Effector memory CD8-positive, alpha-beta T cell (primary cell): ENCODE measurements around the gene COMP.

ENCODE experiments used
- ATAC-seq: fragments of 150-1000 bp; cut with Tn5 transposase; replicated peaks from 2 replicates; pipeline ENCODE4 v1.10.0; 2021; ENCODE audit warnings: mild to moderate bottlenecking, moderate library complexity
- DNase-seq, 3 experiments: peaks; one replicate each; pipeline ENCODE4 v3.0.0; 2021
- H3K27ac Mint-ChIP-seq, 2 donors: one replicate each; pipeline ENCODE4 v1.8.0; 2022; ENCODE audit warnings: mild to moderate bottlenecking in 2 of 2, mixed read lengths in 2 of 2, moderate library complexity in 2 of 2
- H3K27me3 Mint-ChIP-seq, 2 donors: one replicate each; pipeline ENCODE4 v1.8.0; 2022; ENCODE audit warnings: mixed read lengths in 2 of 2
- H3K36me3 Mint-ChIP-seq: one replicate; pipeline ENCODE4 v1.8.0; 2022; ENCODE audit warnings: mild to moderate bottlenecking, moderate library complexity, mixed read lengths; ENCODE audit not compliant: insufficient read depth
- H3K4me1 Mint-ChIP-seq, 2 donors: one replicate each; pipeline ENCODE4 v1.8.0; 2022; ENCODE audit warnings: low read depth in 2 of 2, mixed read lengths in 2 of 2
- H3K4me3 Mint-ChIP-seq, 2 donors: one replicate each; pipeline ENCODE4 v1.8.0; 2022; ENCODE audit warnings: mild to moderate bottlenecking in 2 of 2, mixed read lengths in 2 of 2, moderate library complexity in 2 of 2
- H3K9me3 Mint-ChIP-seq, 2 donors: one replicate each; pipeline ENCODE4 v1.8.0; 2022; ENCODE audit warnings: mixed read lengths in 2 of 2

COMP gene

DNA sequence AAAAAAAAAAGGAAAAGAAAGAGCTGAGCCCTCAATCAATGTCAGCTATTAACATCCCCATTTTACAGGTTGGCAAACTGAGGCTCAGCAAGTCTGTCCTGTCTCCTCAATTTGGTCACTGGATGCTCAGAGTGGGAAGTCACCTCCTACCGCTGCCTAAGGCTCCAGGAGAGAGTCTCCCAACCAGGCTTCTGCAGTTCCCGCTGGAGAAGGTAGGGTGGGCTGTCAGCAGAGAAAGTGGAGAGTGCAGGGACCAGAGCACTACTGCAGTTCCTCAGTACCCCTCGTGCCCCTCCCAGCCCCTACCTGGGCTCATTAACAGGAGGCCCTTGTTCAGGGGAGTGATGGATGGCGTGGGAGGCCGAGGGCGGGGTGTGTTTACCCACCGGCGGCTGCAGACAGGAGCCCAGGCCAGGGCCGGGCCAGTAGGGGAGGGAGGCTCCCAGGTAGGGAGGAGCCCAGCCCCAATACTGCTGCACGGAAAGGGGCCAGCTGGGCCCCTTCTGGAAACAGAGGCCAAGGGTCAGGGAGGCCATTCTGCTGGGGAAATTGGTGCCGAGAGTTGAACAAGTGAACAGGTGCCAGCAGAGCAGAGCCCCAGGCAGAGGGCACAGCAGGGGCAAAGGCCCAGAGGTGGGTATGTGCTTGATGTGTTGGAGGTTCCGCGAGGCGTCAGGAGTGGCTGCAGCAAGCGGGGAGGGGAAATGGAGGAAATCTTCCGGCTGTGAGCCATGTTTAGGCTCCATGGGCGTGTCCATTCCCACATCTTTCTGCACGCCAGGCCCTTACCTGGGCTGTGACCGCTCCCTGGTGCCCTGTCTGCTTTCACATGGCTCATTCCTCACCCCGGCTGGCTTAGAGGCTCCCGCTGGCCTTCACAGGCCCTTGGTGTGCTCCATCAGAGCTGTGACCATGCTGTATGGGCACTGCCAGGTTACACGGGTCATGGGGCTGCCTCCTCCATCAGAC lies 7.6 kb upstream of the COMP start:
- no peaks in the 10 kb centered on the region for H3K9me3 Mint-ChIP-seq
- no peak overlapping the region for H3K4me3 Mint-ChIP-seq
- no peaks in the 10 kb centered on the region for H3K36me3 Mint-ChIP-seq
- no peaks in the 10 kb centered on the region for H3K4me1 Mint-ChIP-seq
- ATAC-seq (no peak), DNase-seq (no peak)
- no peak overlapping the region for H3K27ac Mint-ChIP-seq
- peaks cover 34 to 43% of the 10 kb centered on the region in 2 donors for H3K27me3 Mint-ChIP-seq

DNA sequence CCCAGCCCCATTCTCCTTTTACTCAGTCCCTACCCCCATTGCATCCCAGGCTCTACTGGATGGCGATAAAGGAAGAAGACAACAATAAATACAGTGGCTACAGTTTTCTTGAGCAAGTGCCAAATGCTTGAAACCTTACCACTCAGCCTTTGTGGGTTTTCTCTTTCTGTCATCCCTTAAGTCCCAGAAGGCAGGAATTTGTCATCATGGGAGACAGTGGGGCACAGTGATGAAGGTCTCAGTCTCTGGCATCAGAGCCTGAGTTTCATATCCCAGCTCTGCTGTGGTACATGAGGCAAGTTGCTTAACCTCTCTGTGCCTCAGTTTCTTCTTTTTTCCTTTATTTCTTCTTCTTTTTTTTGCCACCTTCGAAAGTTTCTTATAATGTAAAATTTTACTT lies 5.1 kb upstream of the COMP start:
- Mint-ChIP-seq H3K36me3 (no peaks in the 10 kb centered on the region), H3K27ac (no peak overlapping the region), H3K9me3 (no peaks in the 10 kb centered on the region), H3K4me1 (no peaks in the 10 kb centered on the region), H3K4me3 (no peak overlapping the region), H3K27me3 (peaks cover 50% of the 10 kb centered on the region in 2 donors)
- DNase-seq (no peak), ATAC-seq (no peak)

DNA sequence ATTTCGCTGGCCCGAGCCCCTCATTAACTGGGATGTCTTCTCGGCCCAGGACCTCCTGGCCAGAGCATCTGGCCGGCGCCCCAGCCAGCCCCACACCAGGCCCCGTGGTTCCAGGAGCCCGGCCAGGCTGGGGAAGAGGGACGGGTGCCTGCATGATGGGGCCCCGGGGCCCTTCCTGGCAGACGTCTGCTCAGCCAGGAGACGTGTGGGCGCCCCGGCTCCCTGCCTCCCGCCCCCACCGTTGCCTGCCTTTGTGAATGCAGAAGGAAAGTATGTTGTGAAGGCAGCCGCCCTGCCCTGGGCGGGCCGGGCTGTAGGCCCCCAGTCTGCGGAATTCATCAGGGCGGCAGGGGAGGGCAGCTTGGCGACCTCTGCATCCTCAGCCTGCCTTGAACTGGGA lies 4.4 kb upstream of the COMP start:
- ATAC-seq (no peak), DNase-seq (no peak)
- H3K4me1 Mint-ChIP-seq = peaks cover 0 to 3% of the 10 kb centered on the region in 2 donors
- H3K27me3 Mint-ChIP-seq = peaks cover 56 to 57% of the 10 kb centered on the region in 2 donors
- no peaks in the 10 kb centered on the region for H3K9me3 Mint-ChIP-seq
- H3K4me3 Mint-ChIP-seq = no peak overlapping the region
- no peaks in the 10 kb centered on the region for H3K36me3 Mint-ChIP-seq
- H3K27ac Mint-ChIP-seq = no peak overlapping the region

DNA sequence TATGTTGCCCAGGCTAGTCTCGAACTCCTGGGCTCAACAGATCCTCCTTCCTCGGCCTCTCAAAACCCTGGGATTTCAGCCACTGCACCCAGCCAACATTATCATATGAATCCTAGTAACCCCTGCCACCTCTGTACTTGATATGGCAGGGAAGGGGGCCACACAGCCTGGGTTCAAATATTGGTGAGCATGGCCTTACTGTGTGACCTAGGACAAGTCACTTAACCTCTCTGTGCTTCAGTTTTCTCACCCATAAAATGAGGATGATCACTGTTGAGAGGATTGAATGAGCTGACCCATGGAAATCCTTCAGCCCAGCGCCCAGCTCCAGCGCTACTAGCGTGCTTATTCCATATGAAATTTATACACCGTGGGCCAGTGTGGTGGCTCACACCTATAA lies 3.6 kb upstream of the COMP start:
- Mint-ChIP-seq H3K27me3 (peaks cover 65 to 66% of the 10 kb centered on the region in 2 donors), H3K9me3 (no peaks in the 10 kb centered on the region), H3K4me1 (peaks cover 5 to 10% of the 10 kb centered on the region in 2 donors), H3K27ac (no peak overlapping the region), H3K4me3 (no peak overlapping the region), H3K36me3 (no peaks in the 10 kb centered on the region)
- ATAC-seq = no peak
- DNase-seq = no peak

DNA sequence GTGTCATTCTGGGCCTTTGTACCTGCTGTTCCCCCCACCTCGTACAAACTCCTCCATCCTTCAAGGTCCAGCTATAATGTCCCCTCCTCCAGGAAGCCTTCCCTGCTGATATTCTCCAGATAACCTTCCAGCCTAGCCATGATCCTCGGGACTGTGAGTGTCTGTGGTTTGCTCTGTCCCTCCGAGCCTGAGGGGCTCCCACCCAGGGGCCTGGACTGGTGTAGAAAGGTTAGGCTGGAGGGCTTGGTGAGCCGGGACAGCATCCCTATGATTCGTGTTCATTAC lies 2.9 kb upstream of the COMP start:
- Mint-ChIP-seq H3K27ac (no peak overlapping the region), H3K4me3 (no peak overlapping the region), H3K4me1 (peaks cover 11 to 16% of the 10 kb centered on the region in 2 donors), H3K36me3 (no peaks in the 10 kb centered on the region), H3K9me3 (no peaks in the 10 kb centered on the region), H3K27me3 (peaks cover 72 to 73% of the 10 kb centered on the region in 2 donors)
- ATAC-seq (no peak), DNase-seq (no peak)

DNA sequence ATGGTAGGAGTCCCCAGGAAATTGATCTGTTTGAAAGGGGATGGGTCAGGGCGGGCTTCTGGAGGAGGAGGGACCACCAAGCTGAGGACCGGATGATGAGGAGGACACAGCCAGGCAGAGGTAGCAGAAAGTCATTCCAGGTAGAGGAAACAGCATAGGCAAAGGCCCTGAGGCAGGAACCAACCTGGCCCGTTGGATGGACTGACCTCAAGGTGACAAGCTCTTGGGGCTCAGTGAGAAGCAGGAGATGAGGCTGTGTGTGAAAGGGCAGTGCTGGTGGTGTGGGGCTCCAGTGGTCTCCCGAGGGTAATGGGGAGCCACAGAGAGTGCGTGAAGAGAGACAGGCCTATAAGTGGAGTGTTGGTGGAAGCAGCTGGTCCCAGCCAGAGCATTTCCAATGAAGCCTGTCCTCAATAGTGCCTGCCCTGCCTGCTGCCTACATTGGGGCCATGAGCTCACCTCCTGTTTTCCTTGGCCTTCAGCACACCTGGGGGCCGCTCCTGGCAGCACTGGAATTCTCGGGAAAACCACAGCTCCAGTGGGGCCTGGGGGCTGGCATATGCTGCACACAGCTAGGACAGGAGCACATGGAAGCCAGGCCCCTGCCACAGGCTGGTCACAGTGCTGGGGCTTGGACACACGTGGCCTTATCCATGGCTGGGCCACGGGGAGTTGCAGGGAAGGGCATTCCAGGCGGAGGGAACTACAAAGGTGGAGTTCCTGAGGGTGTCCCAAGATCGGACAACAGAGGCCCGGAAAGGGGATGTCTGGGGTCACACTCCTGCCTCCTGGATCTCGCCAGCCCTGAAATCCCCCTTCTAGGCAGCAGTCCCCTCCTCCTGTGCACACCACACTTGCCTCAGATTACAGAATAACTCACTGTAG lies 2.3 kb upstream of the COMP start:
- peaks cover 74 to 79% of the 10 kb centered on the region in 2 donors for H3K27me3 Mint-ChIP-seq
- no peak for DNase-seq
- H3K4me3 Mint-ChIP-seq = no peak overlapping the region
- peaks cover 14 to 16% of the 10 kb centered on the region in 2 donors for H3K4me1 Mint-ChIP-seq
- H3K27ac Mint-ChIP-seq = no peak overlapping the region
- ATAC-seq = no peak
- H3K36me3 Mint-ChIP-seq = no peaks in the 10 kb centered on the region
- H3K9me3 Mint-ChIP-seq = no peaks in the 10 kb centered on the region

DNA sequence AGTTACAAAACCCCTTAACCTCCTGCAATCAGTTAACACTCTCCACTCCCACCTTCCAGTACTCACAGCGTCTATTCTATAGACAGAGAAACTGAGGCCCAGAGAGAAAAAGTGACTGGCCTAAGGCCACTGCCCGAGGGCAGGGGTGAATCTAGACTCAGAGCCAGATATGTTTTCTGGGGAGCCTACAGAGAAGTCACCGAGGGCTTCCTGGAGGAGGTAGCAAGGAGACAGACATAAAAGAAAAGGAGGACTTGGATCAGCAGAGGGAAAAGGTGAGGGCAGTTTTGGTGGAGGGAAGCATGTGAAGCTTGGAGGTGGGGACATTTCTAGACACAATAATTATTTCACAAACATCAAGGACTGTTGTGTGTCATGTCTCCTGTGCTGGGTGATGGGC lies 1.6 kb upstream of the COMP start:
- no peaks in the 10 kb centered on the region for H3K36me3 Mint-ChIP-seq
- DNase-seq = no peak
- H3K27me3 Mint-ChIP-seq = peaks cover 71 to 84% of the 10 kb centered on the region in 2 donors
- H3K4me3 Mint-ChIP-seq = no peak overlapping the region
- no peaks in the 10 kb centered on the region for H3K9me3 Mint-ChIP-seq
- peaks cover 17 to 19% of the 10 kb centered on the region in 2 donors for H3K4me1 Mint-ChIP-seq
- no peak for ATAC-seq
- no peak overlapping the region for H3K27ac Mint-ChIP-seq

DNA sequence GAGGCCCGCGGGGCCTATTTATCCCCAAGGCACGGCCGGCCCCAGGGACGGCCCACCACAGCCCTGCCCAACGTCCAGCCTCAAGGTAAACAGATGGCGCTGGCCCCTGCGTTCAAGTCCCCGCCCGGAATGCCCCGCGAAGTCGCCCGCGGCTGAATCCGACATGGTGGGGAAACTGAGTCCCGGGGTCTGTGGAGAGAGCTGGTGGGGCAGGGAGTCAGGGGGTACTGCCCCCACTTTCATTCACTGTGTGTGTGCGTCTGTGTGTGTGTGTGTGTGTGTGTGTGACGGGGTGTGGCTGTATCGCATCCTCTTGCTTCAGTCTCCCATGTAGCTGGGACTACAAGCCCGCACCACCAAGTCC lies 192 bp upstream of the COMP start:
- DNase-seq (no peak), ATAC-seq (no peak)
- Mint-ChIP-seq H3K27me3 (peaks cover 74 to 88% of the 10 kb centered on the region in 2 donors), H3K36me3 (peaks cover 7% of the 10 kb centered on the region), H3K4me1 (peaks cover 22 to 24% of the 10 kb centered on the region in 2 donors), H3K9me3 (no peaks in the 10 kb centered on the region), H3K27ac (no peak overlapping the region), H3K4me3 (peak overlapping the region in 1 of 2 donors; percentile 72)

DNA sequence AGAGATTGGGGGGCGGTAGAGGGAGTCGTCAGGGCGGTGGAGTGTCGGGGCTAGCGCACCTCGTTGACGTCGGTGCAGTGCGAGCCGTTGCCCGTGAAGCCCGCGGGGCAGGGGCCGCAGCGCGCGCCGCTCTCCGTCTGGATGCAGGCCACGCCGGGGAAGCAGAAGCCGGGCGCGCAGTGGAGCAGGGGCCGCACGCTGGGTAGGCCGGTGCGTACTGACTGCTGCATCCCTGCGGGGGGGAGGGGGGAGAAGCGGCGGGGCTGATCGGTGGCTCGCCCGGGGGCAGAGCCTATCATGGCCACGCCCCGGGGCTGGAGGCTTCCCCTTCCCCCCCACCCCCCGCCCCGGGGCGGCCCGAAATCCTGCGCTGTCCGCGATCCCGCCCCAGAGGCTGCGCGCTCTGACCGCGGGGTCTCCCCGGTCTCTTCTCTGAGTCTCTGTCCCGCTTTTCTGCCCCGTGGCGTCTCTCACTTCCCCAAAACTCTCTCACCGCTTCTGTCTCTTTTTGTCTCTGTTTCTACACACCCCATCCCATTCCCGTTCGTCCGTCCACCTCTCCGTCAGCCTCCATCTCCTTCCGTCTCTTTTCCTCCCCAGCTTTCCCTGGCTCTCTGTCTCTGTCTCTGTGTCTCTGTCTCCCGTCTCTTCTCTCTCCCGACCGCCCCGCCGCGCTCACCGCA lies 1.1 kb downstream of the COMP start:
- H3K4me1 Mint-ChIP-seq = peaks cover 30 to 33% of the 10 kb centered on the region in 2 donors
- H3K27ac Mint-ChIP-seq = no peak overlapping the region
- peaks cover 13% of the 10 kb centered on the region for H3K36me3 Mint-ChIP-seq
- DNase-seq (no peak), ATAC-seq (peak; percentile 28)
- peak overlapping the region; percentile 72 to 92 for H3K4me3 Mint-ChIP-seq
- H3K9me3 Mint-ChIP-seq = no peaks in the 10 kb centered on the region
- H3K27me3 Mint-ChIP-seq = peaks cover 71 to 100% of the 10 kb centered on the region in 2 donors

DNA sequence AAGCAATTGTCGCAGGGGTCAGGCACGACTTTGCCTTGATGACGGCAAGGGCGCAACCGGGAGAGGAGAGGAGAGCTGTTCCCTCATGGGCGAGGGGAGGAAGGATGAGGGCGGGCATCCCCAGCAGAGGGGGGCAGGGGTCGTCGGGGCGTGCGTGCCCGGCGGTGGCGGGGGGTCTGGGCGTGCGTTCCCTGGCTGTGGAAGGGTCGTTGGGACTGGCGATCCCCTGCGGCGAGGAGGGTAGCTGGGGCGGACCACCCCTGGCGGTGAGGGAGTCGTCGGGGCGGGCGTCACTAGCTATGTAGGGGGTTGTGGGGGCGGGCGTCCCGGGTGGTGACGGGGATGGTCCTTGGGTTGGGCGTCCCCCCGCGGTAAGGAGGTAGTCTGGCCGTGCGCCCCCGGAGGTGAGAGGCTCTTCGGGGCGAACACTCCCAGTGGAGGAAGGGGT lies 1.7 kb downstream of the COMP start:
- H3K27me3 Mint-ChIP-seq = peaks cover 70 to 100% of the 10 kb centered on the region in 2 donors
- peaks cover 13% of the 10 kb centered on the region for H3K36me3 Mint-ChIP-seq
- ATAC-seq (no peak), DNase-seq (no peak)
- H3K27ac Mint-ChIP-seq = no peak overlapping the region
- H3K4me3 Mint-ChIP-seq = peak overlapping the region; percentile 72 to 92
- H3K9me3 Mint-ChIP-seq = no peaks in the 10 kb centered on the region
- H3K4me1 Mint-ChIP-seq = peaks cover 33% of the 10 kb centered on the region in 2 donors

DNA sequence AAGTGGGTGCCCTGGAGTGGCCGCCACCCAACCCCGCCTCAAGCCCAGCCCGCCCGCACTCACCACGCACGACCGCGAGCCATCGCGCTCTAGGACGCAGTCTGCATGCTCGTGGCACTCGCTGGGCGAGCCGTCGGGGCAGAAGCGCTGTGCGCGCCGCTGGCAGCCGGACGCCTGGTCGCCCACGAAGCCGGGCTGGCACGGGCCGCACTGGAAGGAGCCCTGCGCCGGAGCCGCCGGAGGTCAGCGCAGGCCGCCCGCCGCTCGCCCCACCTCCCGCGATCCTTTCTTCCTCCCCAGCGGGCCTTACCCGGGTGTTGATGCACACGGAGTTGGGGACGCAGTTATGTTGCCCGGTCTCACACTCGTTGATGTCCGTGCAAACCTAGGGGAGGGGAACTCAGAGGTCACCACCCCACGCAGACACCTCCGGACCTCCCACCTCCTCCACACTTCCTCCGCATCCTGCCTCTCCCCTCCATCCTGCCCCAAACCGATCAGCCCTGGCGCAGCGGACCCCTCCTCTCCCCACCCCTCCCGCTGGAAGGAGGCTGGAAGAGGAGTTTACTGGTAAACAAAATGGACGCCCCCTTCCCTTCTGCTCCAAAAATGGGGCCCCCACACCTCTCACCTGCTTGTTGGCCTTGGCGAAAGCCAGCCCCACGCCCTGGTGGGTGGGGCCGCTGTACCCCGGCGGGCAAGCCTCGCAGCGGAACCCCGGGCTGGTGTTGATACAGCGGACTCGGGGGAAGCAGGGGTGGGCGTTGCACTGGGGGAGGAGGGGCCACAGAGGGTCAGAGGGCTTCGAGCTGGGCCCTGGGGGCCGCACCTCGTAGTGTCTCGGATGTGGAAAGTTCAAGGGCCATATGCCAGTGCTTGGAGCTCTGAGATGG lies 2.3 kb downstream of the COMP start:
- peak overlapping the region; percentile 72 to 92 for H3K4me3 Mint-ChIP-seq
- peaks cover 68 to 99% of the 10 kb centered on the region in 2 donors for H3K27me3 Mint-ChIP-seq
- peaks cover 13% of the 10 kb centered on the region for H3K36me3 Mint-ChIP-seq
- ATAC-seq (no peak), DNase-seq (no peak)
- peaks cover 35 to 36% of the 10 kb centered on the region in 2 donors for H3K4me1 Mint-ChIP-seq
- H3K27ac Mint-ChIP-seq = no peak overlapping the region
- H3K9me3 Mint-ChIP-seq = no peaks in the 10 kb centered on the region
